GM23248 (cell line): Measurements from ENCODE around the gene RELB. TPM values are rescaled to one million over a fixed set of nuclear protein-coding genes. Genes with fewer than 3 reads are reported as not detected.

ENCODE experiments used
- DNase-seq: peaks from one replicate; pipeline ENCODE4 v3.0.0-alpha.2; 2015
- H2AFZ ChIP-seq: fragments of 200-600 bp; sonication (generic); 2 replicates; pipeline ENCODE4 v1.6.1; 2016; ENCODE audit warnings: antibody characterized with exemption
- H3F3A ChIP-seq: fragments of 200-600 bp; sonication (generic); 2 replicates; pipeline ENCODE4 v1.6.1; 2016; ENCODE audit warnings: mild to moderate bottlenecking, antibody characterized with exemption, mixed run types; ENCODE audit not compliant: insufficient read depth
- H3K27ac ChIP-seq: fragments of 200-600 bp; sonication (generic); 2 replicates; pipeline ENCODE4 v1.5.1; 2016; ENCODE audit warnings: mild to moderate bottlenecking
- H3K27me3 ChIP-seq: fragments of 200-600 bp; sonication (generic); replicated peaks from 2 replicates; pipeline ENCODE4 v1.6.1; 2016; ENCODE audit warnings: mild to moderate bottlenecking; ENCODE audit not compliant: insufficient read depth
- H3K36me3 ChIP-seq: fragments of 200-600 bp; sonication (generic); 2 replicates; pipeline ENCODE4 v1.6.1; 2016; ENCODE audit warnings: low read depth, mild to moderate bottlenecking
- H3K4me1 ChIP-seq: fragments of 200-600 bp; sonication (generic); 2 replicates; pipeline ENCODE4 v1.6.1; 2016; ENCODE audit warnings: mild to moderate bottlenecking; ENCODE audit not compliant: insufficient read depth
- H3K4me2 ChIP-seq: fragments of 200-600 bp; sonication (generic); one replicate; pipeline ENCODE4 v1.6.1; 2016; ENCODE audit warnings: mild to moderate bottlenecking; ENCODE audit not compliant: unreplicated experiment
- H3K4me3 ChIP-seq: fragments of 200-600 bp; sonication (generic); 2 replicates; pipeline ENCODE4 v1.5.1; 2016; ENCODE audit warnings: mild to moderate bottlenecking
- H3K79me2 ChIP-seq: fragments of 200-600 bp; sonication (generic); 2 replicates; pipeline ENCODE4 v1.6.1; 2016; ENCODE audit warnings: mild to moderate bottlenecking; ENCODE audit not compliant: insufficient read depth
- H3K9ac ChIP-seq: fragments of 200-600 bp; sonication (generic); 2 replicates; pipeline ENCODE4 v1.6.1; 2016; ENCODE audit warnings: mild to moderate bottlenecking
- H3K9me2 ChIP-seq: fragments of 200-600 bp; sonication (generic); 2 replicates; pipeline ENCODE4 v1.6.1; 2016; ENCODE audit warnings: mixed run types, mild to moderate bottlenecking, moderate library complexity; ENCODE audit not compliant: insufficient read depth
- H3K9me3 ChIP-seq: fragments of 200-600 bp; sonication (generic); one replicate; pipeline ENCODE4 v1.6.1; 2017; ENCODE audit warnings: low read depth
- H4K20me1 ChIP-seq: fragments of 200-600 bp; sonication (generic); 2 replicates; pipeline ENCODE4 v1.6.0; 2016; ENCODE audit not compliant: insufficient read depth
- EZH2 ChIP-seq: fragments of 200-600 bp; sonication (generic); IDR thresholded peaks from 2 replicates; pipeline ENCODE4 v1.6.1; 2018; ENCODE audit warnings: antibody characterized with exemption, mild to moderate bottlenecking; ENCODE audit not compliant: insufficient read depth, poor library complexity, severe bottlenecking
- EZH2phosphoT487 ChIP-seq: fragments of 200-600 bp; sonication (generic); IDR thresholded peaks from 2 replicates; pipeline ENCODE4 v1.6.1; 2018; ENCODE audit warnings: antibody characterized with exemption, moderate library complexity, mild to moderate bottlenecking, low read depth; ENCODE audit not compliant: insufficient read depth
- WGBS, 2 experiments: methylation state at CpG; one replicate each; pipeline ENCODE4 v1.1.6; 2015 to 2017; ENCODE audit warnings: low lambda C conversion rate in 2 of 2, low coverage in 1 of 2; ENCODE audit errors: missing lambda C conversion rate in 2 of 2; 5-methylcytosine and 5-hydroxymethylcytosine counted together
- in situ Hi-C: fragments of 300-500 bp; cut with MboI; formaldehyde crosslinking; loops from 2 replicates; pipeline ENCODE4 v1.15.0; 2020
- polyA plus RNA-seq: library from polyadenylated mRNA; unstranded; fragments of >200 nt; fragmentation: Nextera tagmentation; extraction: Ambion mirVana; gene quantifications from 2 replicates; pipeline ENCODE4 v1.2.1, GENCODE V29; 2016
- total RNA-seq: library from RNA; depleted of rRNA; stranded (reverse); fragments of >200 nt; shearing (Covaris generic); gene quantifications from 2 replicates; pipeline ENCODE4 v1.2.3, GENCODE V29; 2014

RELB gene
- total and polyA plus RNA-seq, 2 experiments from 2014 or later = 10.0 to 12.5 TPM

DNA sequence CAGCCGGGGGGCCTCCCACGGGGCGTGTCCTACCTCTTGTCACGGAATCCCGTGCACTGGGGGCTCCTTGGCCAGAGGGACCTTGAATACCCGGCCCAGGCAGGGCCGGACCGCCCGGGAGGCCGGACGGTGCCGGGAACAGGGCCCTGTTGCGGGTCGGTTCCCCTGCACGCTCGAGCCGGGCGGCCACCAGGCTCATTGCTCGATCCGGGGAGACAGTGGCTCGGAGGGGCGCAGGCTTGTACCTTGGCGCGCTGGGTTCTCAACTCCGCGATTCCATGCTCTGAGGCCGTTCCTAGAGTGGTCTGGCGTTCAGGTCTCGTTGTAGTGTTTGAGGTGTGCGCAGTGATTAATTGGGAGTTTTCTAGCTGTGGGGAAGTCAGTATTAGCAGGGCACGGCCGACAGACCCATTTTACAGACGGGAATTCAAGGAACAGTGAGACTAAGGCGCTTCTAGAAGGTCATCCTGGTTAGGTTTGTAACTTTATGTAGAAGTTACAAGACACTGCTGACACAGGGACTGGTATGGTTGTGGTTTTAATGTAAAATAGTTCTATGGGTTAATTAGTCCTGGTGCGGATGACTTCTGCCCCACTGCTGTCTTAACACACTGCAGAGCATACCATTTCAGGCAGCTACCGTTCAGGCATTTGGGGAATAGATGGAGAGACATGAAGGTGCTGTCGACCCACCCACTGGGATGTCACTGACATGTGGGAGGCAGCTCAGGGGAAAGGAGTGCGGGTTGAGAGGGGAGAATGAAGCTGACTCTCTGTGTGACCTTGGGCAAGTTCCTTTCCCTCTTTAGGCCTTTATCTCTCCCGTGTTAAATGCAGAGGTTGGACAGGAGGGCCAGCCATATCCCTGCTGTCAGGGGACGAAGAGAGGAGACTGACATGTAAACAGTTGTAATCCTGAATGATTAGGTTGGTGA is 45.5 kb upstream of the RELB start:
- 3% methylated on average over 35 to 37 of the region's 40 CpGs for WGBS, 2 experiments
- peak overlapping the region; percentile 93 for H3K4me3 ChIP-seq
- peak overlapping the region; percentile 83 for H3K27ac ChIP-seq
- H3K9me3 ChIP-seq = no peaks in the 10 kb centered on the region
- no peaks in the 10 kb centered on the region for H3K9me2 ChIP-seq
- no peaks in the 10 kb centered on the region for H3K27me3 ChIP-seq
- peaks cover 13% of the 10 kb centered on the region for H3F3A ChIP-seq
- peak overlapping the region; percentile 95 for H3K9ac ChIP-seq
- in situ Hi-C loops = no loop called here
- no peak for TF ChIP-seq EZH2phosphoT487
- H4K20me1 ChIP-seq = no peaks in the 10 kb centered on the region; the same call in 1 of the 2 replicates
- no peaks in the 10 kb centered on the region for H3K36me3 ChIP-seq
- peak overlapping the region; percentile 93 for H3K4me2 ChIP-seq
- H3K4me1 ChIP-seq = peaks cover 18% of the 10 kb centered on the region
- peak overlapping the region; percentile 96 for H2AFZ ChIP-seq
- peaks cover 67% of the 10 kb centered on the region for H3K79me2 ChIP-seq
- peak; percentile 40 for DNase-seq

DNA sequence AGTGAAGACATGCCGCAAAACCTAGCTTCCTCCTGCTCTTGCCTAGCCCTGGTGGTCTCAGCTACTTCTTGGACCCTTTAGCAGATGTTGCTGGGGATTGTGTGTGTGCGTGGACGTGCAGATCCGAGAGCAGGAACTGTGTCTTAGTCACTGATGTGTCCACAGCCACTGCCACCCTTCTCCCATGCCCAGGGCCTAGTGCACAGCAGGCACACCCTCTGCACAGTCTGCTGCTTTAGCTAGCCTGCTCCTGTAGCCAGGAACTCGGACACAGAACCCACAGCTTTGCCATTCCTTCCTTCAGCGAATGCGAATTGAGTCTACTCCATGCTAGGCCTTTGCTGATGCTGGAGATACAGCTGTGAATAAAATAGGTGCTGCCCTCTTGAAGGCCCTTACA is 43.7 kb upstream of the RELB start:
- Histone ChIP-seq H3K4me2 (peak overlapping the region; percentile 93), H2AFZ (no peak overlapping the region), H3K4me1 (peaks cover 18% of the 10 kb centered on the region), H3F3A (peaks cover 13% of the 10 kb centered on the region), H3K79me2 (peaks cover 85% of the 10 kb centered on the region), H4K20me1 (no peaks in the 10 kb centered on the region; the same call in 1 of the 2 replicates), H3K9me2 (no peaks in the 10 kb centered on the region), H3K27me3 (no peaks in the 10 kb centered on the region), H3K27ac (0 out of 2 replicates have a peak overlapping the region, but pooled peaks have one; percentile 83), H3K9me3 (no peaks in the 10 kb centered on the region), H3K36me3 (0 out of 2 replicates have a peak, but pooled peaks cover 3% of the 10 kb centered on the region), H3K9ac (peak overlapping the region; percentile 95), H3K4me3 (no peak overlapping the region)
- WGBS, 2 experiments = 62 to 70% methylated on average over 7 of the region's 7 CpGs
- no peak for TF ChIP-seq EZH2phosphoT487
- TF ChIP-seq EZH2 = no peak
- peak; percentile 45 for DNase-seq
- in situ Hi-C loops = no loop called here

DNA sequence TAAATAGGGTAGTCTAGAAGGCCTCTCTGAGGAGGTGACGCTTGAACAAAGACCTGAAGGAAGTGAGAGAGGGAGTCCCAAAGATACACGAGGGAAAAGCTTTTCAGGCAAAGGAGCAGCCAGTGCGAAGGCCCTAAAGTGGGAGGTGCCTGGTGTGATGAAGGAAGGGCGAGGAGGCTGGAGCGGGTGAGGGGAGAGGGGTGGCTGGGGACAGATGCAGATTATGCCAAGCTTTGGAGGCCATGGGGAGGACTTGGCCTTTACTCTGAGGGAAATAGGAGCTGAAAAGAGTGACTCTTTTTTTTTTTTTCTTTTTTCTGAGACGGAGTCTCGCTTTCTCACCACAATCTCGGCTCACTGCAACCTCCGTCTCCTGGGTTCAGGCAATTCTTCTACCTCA is 43.2 kb upstream of the RELB start:
- Histone ChIP-seq H2AFZ (no peak overlapping the region), H3K4me2 (no peak overlapping the region), H3K79me2 (peaks cover 91% of the 10 kb centered on the region), H3K27me3 (no peaks in the 10 kb centered on the region), H3K4me3 (no peak overlapping the region), H3K4me1 (peaks cover 18% of the 10 kb centered on the region), H3K9ac (peak overlapping the region; percentile 95), H3K27ac (no peak overlapping the region), H4K20me1 (no peaks in the 10 kb centered on the region; the same call in 1 of the 2 replicates), H3K9me3 (no peaks in the 10 kb centered on the region), H3K36me3 (0 out of 2 replicates have a peak, but pooled peaks cover 3% of the 10 kb centered on the region), H3K9me2 (no peaks in the 10 kb centered on the region), H3F3A (peaks cover 13% of the 10 kb centered on the region)
- WGBS, 2 experiments = 86 to 95% methylated on average over 9 of the region's 9 CpGs
- in situ Hi-C loops = no loop called here
- DNase-seq = no peak
- TF ChIP-seq EZH2 (no peak), EZH2phosphoT487 (no peak)

GRCh38 chr19:44959691-44960090 is 41.6 kb upstream of the RELB start:
- no peak for DNase-seq
- in situ Hi-C loops = no loop called here
- no peak overlapping the region for H2AFZ ChIP-seq
- 55 to 56% methylated on average over 5 of the region's 5 CpGs for WGBS, 2 experiments
- H3K9ac ChIP-seq = peak overlapping the region; percentile 23; the same call in 1 of the 2 replicates
- no peaks in the 10 kb centered on the region for H3K9me2 ChIP-seq
- H3K36me3 ChIP-seq = 0 out of 2 replicates have a peak, but pooled peaks cover 6% of the 10 kb centered on the region
- H3K4me1 ChIP-seq = peaks cover 18% of the 10 kb centered on the region
- no peaks in the 10 kb centered on the region for H3K9me3 ChIP-seq
- no peak overlapping the region for H3K4me3 ChIP-seq
- no peak overlapping the region for H3K27ac ChIP-seq
- no peaks in the 10 kb centered on the region; the same call in 1 of the 2 replicates for H4K20me1 ChIP-seq
- H3K27me3 ChIP-seq = no peaks in the 10 kb centered on the region
- H3K4me2 ChIP-seq = no peak overlapping the region
- peaks cover 89% of the 10 kb centered on the region for H3K79me2 ChIP-seq
- H3F3A ChIP-seq = peaks cover 10% of the 10 kb centered on the region
- TF ChIP-seq EZH2 (no peak), EZH2phosphoT487 (no peak)
